ENCODE data around the gene SLC6A17.
A peak's percentile ranks its signal among the peaks of the same experiment; 100 is the strongest.

The SLC6A17 gene

GRCh38 chr1:110150330-110151174 lies at the start of gene SLC6A17:
SLC6A17 (plus strand) TSS chr1:110150494; CDS start chr1:110166930, 16,436 bp downstream.
- DNase-seq, result peak; percentile 53

GRCh38 chr1:110102081-110102480 lies 48.2 kb upstream of the SLC6A17 start:
- no peak for DNase-seq

GRCh38 chr1:110106013-110106941 lies 44.0 kb upstream of the SLC6A17 start:
- DNase-seq, result peak; percentile 62

- DNase-seq, result no peak
These were observed 42.3 kb upstream of the SLC6A17 start for GRCh38 chr1:110107867-110108469.

GRCh38 chr1:110111081-110111480 lies 39.2 kb upstream of the SLC6A17 start:
- DNase-seq, result no peak

- no peak for DNase-seq
These were observed 38.2 kb upstream of the SLC6A17 start, which contains the start of gene UBL4B for GRCh38 chr1:110112143-110112542. UBL4B (plus strand) TSS chr1:110112443; CDS start chr1:110112535, 92 bp downstream.

GRCh38 chr1:110112656-110113055 lies 37.6 kb upstream of the SLC6A17 start:
- no peak for DNase-seq

GRCh38 chr1:110113551-110113950 lies 36.7 kb upstream of the SLC6A17 start:
- DNase-seq, result no peak

GRCh38 chr1:110114173-110114572 lies 36.1 kb upstream of the SLC6A17 start:
- no peak for DNase-seq

GRCh38 chr1:110114784-110115183 lies 35.5 kb upstream of the SLC6A17 start:
- DNase-seq, result no peak

GRCh38 chr1:110118636-110119396 lies 31.5 kb upstream of the SLC6A17 start:
- DNase-seq, result no peak

- no peak for DNase-seq
These were observed 30.5 kb upstream of the SLC6A17 start for GRCh38 chr1:110119843-110120242.

- no peak for DNase-seq
These were observed 29.2 kb upstream of the SLC6A17 start for GRCh38 chr1:110120960-110121561.

- DNase-seq, result no peak
These were observed 27.1 kb upstream of the SLC6A17 start for GRCh38 chr1:110123224-110123623.

- DNase-seq, result peak; percentile 25
These were observed 24.5 kb upstream of the SLC6A17 start for GRCh38 chr1:110125810-110126209.

- DNase-seq, result no peak
These were observed 20.1 kb upstream of the SLC6A17 start for GRCh38 chr1:110130113-110130591.

GRCh38 chr1:110130989-110131388 lies 19.3 kb upstream of the SLC6A17 start:
- peak; percentile 90 for DNase-seq

- no peak for DNase-seq
These were observed 17.6 kb upstream of the SLC6A17 start for GRCh38 chr1:110132682-110133081.

GRCh38 chr1:110133436-110133835 lies 16.9 kb upstream of the SLC6A17 start:
- no peak for DNase-seq

- DNase-seq, result no peak
These were observed 16.2 kb upstream of the SLC6A17 start for GRCh38 chr1:110134050-110134595.

- DNase-seq, result no peak
These were observed 15.0 kb upstream of the SLC6A17 start for GRCh38 chr1:110135246-110135645.

Data from DMS79 treated with DMSO at 0.1 percent for 48 hours (cell line).